G401.6 (cell line): Measurements from ENCODE around the gene MMS19.

ENCODE experiments used
- FAIRE-seq: peaks from 2 replicates; lab custom pipeline; 2012; peaks lifted over from hg19 to GRCh38; lab: Jason Lieb, UNC

Gene MMS19

GRCh38 chr10:97416565-97416964 is 81.7 kb downstream of the MMS19 start:
- FAIRE-seq, result no peak

- FAIRE-seq, result no peak
Observed at GRCh38 chr10:97412891-97413304, 85.3 kb downstream of the MMS19 start.

- no peak for FAIRE-seq
Observed at GRCh38 chr10:97411406-97411805, 86.8 kb downstream of the MMS19 start.

- no peak for FAIRE-seq
Observed at GRCh38 chr10:97408496-97408992, 89.7 kb downstream of the MMS19 start.
